GM23338 (cell line): ENCODE results near the gene COL5A2.

Experiments used
- CREB1 ChIP-seq: fragments of 250-450 bp; sonication (Bioruptor Pico); IDR thresholded peaks from 2 replicates; pipeline ENCODE4 v1.5.0; 2020; ENCODE audit warnings: low read depth, mild to moderate bottlenecking, moderate library complexity
- CTCF ChIP-seq, 2 experiments: fragments of 200-600 bp in 1 of 2; sonication (generic) in 1 of 2; conservative IDR thresholded peaks; 2 replicates each; pipeline versions ENCODE4 v1.5.1 to v1.6.1; 2016 to 2017; ENCODE audit warnings: antibody characterized with exemption in 2 of 2, low read depth in 2 of 2, mild to moderate bottlenecking in 2 of 2, moderate library complexity in 1 of 2
- EZH2phosphoT487 ChIP-seq: fragments of 200-600 bp; sonication (generic); IDR thresholded peaks from one replicate; pipeline ENCODE4 v1.8.1; 2018; ENCODE audit warnings: antibody characterized with exemption; ENCODE audit not compliant: unreplicated experiment
- JUNB ChIP-seq: IDR thresholded peaks from one replicate; pipeline ENCODE4 v1.6.1; 2016; ENCODE audit warnings: antibody characterized with exemption; ENCODE audit not compliant: unreplicated experiment

- no peak for TF ChIP-seq CTCF (conservative IDR thresholded peaks at IDR 0.05; ENCODE audit: low read depth in 2 of 2)
- no peak for TF ChIP-seq JUNB
- TF ChIP-seq CREB1 = no peak
- no peak for TF ChIP-seq EZH2phosphoT487
Measured at GRCh38 chr2:189190685-189191084, 11.1 kb upstream of the COL5A2 start.
